Cardiac septum (tissue), 1 donor: ENCODE measurements around the gene SHQ1. TPM values are rescaled to one million over a fixed set of nuclear protein-coding genes. Genes with fewer than 3 reads are reported as not detected.

ENCODE experiments used
- DNase-seq: peaks from one replicate; pipeline ENCODE4 v3.0.0-alpha.2; 2020; ENCODE audit warnings: low spot score
- intact Hi-C: fragments of 100-400 bp; cut with DNase I; formaldehyde crosslinking; loops from one replicate; pipeline ENCODE4 v1.14.0; 2022
- total RNA-seq: library from RNA; stranded (reverse); fragmentation: NEBNext Ultra II Directional; extraction: Animal tissue kit (Norgen Biotek cat#: 25700); gene quantifications from one replicate; pipeline ENCODE4 v1.2.1, GENCODE V29; 2021
- donor health status: DM: no; HTN: no; CAD: no.

Gene SHQ1
- total RNA-seq, 1 donor from 2014 or later: 11.1 TPM

DNA sequence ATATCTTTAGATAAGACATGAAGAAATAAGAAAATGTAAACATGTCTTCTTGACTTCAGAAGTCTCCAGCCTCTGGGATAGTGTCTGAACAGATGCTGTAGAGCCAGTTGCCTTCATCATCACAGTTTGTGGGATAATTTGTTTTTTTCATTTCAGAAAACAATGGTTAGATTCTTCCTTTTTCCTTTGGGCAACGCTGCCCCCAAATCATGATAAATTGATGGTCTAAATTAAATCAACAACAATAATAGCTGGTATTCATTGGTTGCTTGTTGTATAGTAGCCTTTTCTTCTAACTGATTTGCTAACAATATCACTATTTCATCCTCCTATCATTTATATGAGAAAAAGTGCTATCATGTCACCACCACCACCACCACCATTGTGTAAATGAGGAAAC is 12.6 kb upstream of the SHQ1 start:
- intact Hi-C loops: no loop called here
- DNase-seq: no peak

DNA sequence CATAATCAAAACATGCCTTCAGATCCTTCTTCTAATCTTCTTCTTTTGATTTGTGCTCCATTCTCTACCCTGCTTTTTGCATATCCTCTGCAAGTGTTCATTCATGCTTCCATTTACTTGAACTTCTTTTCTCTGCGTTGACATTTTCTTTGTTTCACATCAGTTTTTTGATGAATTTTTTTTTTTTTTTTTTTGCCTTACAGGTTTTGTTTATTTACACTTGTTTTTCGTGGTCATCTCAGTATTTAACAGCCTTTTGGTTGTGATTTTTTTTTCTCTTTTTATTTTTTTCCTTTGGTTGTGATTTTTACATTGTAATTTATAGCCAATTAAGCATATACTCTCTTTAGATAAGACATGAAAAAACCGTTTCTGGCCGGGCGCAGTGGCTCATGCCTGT is 11.8 kb upstream of the SHQ1 start:
- DNase-seq: no peak
- intact Hi-C loops: no loop called here

DNA sequence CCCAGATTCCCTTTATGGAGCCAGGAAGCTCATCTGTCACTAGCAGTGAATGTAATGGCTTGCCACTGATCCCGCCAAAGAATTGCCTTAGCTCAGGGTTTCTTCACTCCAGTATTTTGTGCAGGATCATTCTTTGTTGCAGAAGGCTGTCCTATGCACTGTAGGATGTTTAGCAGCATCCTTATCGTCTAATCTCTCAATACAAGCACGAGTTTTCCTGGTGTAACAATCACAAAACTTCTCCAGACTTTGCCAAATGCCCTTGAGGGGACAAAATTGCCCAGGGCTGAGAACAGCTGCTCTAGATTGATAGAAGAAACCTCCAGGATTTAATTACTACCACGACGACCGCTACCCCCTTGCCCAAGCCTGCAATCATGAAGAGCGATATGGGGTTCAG is 6.8 kb upstream of the SHQ1 start:
- no peak for DNase-seq
- intact Hi-C loops: no loop called here

DNA sequence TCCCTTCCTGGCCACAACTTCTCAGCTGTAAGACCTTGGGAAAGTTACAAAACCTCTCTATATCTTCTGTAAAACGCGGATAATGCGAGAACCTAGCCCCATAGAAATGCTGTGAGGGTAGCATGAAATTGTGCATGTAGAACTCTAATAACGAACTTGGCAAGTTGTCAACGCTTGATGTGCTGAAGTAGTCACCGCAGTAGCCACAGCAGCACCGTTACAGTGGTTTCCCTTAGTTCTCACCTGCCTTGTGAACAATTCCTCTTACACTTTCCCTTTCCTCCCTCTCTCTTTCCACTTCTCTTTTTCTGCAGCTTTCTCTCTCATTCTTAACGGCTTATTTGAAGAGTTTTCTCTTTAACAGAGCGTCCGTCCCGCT is 447 bp upstream of the SHQ1 start:
- DNase-seq: no peak
- intact Hi-C loops: loop anchor here (5.0 to 10.0 kb wide), 3 partner anchors 39 to 206 kb away; partner anchors contain the start of genes GXYLT2 and PPP4R2

DNA sequence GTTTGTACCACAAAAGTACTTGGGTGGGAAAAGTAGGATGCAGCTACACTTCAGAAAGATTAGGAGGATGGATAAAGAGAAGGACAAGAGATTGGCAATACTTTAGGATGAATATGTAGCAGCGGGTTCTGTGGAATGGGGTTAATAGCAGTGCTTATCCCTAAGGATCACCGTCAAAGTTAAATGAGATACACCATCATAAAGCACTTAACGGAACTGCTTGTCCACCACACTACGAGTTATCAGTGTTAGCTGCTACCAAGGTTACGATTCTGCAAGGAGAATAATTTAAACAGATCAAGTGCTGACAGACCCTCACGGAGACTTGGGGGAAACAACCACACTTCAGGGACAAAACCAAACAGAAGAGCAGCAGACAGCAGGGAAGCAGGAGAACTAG is 963 bp downstream of the SHQ1 start:
- intact Hi-C loops: loop anchor here (5.0 to 10.0 kb wide), 3 partner anchors 40 to 208 kb away; partner anchors contain the start of genes GXYLT2 and PPP4R2
- no peak for DNase-seq

DNA sequence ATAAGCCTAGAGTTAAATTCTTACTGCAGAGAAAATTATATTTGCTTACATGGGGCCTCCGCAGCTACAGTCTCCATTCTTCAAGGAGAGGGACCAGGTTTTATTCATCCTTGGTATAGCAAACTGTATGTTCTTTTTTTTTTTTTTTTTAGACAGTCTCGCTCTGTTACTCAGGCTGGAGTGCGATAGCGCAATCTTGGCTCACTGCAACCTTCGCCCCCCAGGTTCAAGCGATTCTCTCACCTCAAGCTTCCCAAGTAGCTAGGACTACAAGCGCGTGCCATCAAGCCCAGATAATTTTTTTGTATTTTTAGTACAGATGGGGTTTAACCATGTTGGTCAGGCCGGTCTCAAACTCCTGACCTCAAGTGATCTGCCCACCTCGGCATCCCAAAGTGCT is 2.1 kb downstream of the SHQ1 start:
- intact Hi-C loops: loop anchor here (5.0 to 10.0 kb wide), 3 partner anchors 41 to 209 kb away; partner anchors contain the start of genes GXYLT2 and PPP4R2
- no peak for DNase-seq

DNA sequence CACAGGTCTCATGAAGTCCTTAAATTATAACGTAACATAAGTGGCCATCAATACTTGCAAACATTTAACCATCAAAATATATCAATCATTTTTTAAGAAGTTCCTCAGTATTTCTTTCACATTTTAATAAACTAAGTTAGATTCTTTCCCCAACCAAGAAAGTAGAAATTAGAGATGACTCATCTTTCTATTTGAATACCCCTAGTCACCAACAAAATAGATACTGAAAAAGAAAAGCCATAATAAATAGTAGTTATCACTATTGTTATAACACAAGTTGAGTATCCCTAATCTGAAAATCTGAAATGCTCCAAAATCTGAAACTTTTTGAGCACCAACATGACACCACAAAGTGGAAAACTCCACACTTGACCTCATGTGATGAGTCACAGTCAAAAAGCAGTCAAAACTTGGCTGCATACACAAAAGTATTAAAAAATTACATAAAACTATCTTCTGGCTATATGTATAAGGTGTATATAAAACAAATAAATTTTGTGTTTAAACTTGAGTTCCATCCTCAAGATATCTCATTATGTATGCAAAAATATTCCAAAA is 3.7 kb downstream of the SHQ1 start:
- intact Hi-C loops: loop anchor here (10.0 kb wide), 1 partner anchor 210 kb away; no protein-coding TSS in a partner anchor

DNA sequence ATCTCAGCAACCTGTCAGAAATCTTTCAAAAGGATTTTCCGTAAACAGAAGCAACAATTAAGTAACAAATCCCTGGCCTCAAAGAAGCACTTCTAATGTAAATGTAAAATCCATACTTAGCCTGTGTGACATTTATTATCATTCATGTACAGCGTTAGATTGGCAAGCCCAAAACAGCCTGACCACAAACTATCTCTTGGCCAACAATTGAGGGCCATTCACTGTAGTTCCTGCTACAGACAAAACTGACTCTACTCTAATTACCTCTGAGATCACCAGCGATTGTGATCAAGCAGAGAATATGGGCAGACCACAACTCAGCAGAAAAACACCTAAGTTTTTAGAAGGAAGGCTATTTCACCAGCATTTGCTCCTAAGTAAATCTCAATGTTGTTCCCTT is 9.2 kb downstream of the SHQ1 start:
- DNase-seq: no peak
- intact Hi-C loops: no loop called here

More for the DNA sequence above, 3.7 kb downstream of the SHQ1 start:
- DNase-seq: no peak

DNA sequence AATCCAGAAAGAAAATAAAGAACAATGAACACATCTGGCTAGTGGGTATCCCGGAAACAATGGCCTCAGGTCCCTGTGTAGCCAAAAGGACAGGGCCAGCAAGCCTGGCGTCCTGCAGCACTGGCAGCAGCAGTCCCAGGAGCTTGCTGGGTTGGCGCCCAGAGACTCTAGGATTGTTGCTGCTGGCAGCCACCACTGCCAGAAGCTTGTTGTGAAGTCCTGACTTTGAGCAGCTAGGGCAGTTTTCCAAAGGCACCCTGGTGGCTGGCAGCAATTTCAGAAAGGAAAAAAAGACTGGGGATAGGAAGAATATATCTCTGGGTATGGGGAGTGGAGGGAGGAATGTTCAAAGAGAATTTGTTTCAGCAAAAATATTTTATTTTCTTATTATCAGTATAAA is 11.3 kb downstream of the SHQ1 start:
- intact Hi-C loops: no loop called here
- DNase-seq: peak; percentile 85

DNA sequence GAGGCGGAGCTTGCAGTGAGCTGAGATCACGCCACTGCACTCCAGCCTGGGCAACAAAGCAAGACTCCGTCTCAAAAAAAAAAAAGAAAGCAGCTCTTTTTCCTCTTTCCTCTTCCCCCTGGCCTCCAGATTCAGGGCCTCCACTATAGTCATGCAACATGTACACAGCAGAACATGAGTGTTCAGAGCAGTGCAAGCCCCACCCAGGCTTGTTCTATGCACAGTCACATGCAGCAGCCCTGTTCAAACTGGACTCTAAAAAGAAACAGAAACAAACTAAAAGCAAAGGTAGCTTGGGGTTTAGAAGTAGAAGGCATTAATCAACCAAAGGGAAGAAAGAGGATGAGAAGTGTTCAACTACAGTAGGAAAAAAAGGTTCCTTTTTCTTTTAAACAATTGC is 11.8 kb downstream of the SHQ1 start:
- intact Hi-C loops: no loop called here
- no peak for DNase-seq

DNA sequence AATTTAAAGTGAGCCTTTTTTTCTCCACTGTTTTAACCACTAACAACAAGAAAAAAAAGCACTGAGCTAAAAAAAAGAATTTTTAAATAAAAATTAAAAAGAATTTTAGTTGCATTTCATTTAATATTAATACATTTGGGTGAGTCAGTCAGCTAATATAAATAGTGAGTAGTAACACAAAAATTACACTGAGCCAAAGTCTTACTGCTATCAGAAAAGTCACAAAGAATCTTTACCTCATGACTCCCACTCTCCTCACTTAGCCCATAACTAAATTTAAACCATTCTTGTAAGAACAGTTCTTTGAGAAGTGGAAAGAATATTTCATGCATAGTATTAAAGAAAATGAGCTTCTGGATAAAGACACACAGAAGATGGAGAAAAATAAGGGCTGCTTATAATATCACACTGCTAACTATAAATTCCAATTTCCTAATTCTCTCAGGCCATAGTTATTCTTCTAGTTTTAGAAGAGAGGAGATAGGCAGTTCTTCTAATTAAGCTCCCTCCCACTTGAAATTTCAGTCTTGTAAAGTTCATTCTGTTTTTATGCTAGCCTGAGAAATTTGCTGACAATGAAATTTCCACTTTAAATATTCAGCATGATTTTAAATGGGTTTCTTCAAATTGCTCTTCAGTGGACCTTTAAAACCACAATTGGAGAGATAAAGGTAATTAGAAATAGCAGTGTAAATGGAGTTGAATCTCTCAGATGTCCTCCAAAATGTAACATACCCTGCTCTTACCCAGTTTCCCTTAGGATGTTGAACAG is 17.6 kb downstream of the SHQ1 start:
- no peak for DNase-seq

DNA sequence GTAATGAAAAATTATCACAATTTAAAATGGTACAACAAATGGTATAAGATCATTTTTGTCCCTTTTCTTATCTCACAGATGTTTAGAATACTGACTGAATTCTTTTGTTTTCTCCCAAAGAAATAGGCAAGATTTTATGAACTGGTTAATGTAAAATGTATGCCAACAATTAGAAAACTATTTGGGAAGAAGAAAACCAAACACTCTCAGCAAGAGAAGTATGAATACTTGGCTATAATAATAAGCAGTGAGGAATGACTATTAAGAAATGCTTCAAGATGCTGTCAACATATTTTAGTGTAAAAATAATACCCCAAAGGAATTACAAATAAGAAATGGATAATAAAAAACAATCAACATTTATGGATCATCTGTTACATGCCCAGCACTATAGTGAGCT is 18.5 kb downstream of the SHQ1 start:
- intact Hi-C loops: loop anchor here (5.0 to 10.0 kb wide), 2 partner anchors 685 to 1117 kb away; no protein-coding TSS in a partner anchor
- no peak for DNase-seq

More for the DNA sequence above, 17.6 kb downstream of the SHQ1 start:
- intact Hi-C loops: no loop called here

DNA sequence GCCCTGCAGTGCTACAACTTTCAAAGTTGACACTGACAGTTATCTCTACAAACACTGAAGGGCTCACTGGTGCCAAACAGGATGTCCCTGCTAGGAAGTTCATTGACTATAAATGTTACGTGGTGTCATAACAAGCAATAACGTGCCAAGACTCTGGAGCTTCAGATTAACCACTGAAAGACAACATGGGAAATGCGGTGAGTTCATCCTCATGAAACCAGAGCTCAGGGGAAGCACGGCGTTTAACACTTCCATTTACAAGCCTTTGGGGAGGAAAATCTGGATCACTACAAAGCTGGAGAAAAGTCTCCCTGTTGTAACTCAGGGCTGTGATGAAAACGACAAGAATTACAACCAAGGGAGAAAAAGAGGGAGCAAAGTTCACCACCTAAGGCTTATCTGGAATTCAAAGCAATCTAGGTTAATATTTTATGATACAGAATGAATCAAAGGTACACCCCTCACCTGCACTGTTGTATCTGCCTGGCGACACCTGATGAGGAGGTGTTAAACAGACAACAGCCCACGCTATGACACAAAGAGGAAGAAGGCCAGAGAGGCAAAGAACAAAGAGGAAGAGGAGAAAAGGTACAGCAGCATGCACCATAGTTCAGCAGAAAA is 27.0 kb downstream of the SHQ1 start:
- DNase-seq: no peak
- intact Hi-C loops: loop anchor here (5.0 to 10.0 kb wide), 6 partner anchors 159 to 1094 kb away; partner anchors contain the start of genes EIF4E3 and RYBP

DNA sequence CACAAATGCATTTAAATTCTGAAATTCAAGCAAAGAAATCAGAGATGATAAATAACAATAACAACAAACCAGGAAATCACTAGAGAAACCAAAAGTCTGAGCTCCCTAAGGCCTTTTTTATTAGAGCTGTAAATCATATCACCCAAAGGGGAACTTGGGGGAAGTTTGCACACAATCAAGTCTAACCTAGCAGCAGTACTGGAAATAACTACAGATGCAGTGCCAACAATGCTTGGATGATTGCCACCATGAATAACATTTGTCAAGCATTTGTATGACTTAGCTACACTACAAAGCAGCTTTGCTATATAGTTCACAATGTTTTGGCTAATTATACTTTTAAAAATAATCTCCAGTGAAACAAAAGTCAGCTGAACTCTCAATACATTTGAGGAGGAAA is 27.8 kb downstream of the SHQ1 start:
- intact Hi-C loops: loop anchor here (5.0 to 10.0 kb wide), 6 partner anchors 158 to 1093 kb away; partner anchors contain the start of genes EIF4E3 and RYBP

DNA sequence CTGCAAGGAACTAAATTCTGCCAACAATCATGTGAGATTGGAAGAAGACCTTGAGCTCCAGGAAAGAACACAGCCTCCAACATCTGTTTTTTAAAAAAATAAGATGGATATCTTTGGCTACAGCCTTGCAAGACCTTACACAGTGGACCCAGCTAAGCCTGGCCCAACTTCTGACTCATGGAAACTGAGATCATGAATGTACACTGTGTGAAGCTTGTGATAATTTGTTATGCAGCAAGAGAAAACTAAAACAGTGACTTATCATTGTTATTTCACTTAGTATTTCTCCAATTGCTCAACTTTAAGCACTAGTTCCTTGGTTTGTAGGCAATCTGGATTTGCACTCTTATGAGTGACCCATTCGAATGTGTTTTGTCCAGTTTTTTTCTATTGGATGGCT is 29.3 kb downstream of the SHQ1 start:
- no peak for DNase-seq
- intact Hi-C loops: loop anchor here (10.0 kb wide), 1 partner anchor 544 kb away; no protein-coding TSS in a partner anchor

More for the DNA sequence above, 27.8 kb downstream of the SHQ1 start:
- DNase-seq: no peak

DNA sequence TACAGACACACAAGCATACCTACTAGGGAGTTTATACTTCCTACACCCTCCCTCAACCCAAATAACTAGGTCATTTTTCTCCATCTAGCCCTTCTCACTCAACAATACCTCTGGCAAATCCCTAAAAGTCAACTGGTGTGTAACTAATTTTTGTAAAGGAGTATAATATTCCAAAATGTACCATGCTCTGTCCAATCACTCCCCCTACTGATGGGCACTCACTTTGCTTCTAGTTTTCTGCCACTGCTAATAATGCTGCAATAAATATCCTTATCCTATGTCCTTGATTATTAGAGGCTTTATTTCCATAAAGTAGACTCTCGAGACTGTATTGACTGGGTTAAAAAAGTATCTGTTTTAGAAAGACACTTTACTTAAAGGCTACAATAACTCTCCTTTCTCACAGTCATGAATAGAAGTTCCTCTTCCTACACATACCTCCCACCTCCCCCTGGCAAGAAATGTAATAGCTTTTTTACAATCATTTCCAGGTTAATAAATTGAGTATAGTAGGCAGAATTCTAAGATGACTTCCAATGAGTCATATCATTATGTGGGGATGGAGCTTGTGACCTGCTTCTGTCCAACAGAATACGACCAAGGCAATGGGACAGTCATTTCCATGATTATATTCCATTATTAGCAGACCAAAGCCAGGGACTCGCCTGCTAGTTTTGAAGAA is 30.0 kb downstream of the SHQ1 start:
- intact Hi-C loops: loop anchor here (10.0 kb wide), 1 partner anchor 543 kb away; no protein-coding TSS in a partner anchor
- no peak for DNase-seq

DNA sequence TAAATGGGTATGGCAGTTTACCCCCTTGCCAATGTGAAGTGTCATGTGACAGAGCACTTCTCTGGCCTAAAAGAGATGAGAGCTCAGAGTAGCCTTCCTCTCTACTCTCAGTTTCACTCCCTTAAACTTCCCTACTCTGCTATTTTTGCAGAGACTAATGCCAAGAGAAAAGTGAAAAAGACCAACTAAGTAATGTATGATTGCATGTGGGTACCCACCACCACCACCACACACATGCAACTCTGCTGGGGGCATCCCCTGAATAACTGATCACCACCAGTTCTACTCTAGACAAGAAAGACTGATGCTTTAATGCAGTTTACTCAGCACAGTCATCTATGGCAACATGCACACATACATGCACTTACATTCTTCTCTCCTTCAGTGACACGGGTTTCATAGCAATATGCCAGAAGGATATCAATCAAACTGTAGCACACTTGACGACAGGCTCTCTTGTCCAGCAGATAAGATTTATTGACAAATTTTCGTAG is 31.3 kb downstream of the SHQ1 start:
- DNase-seq: no peak
- intact Hi-C loops: loop anchor here (10.0 kb wide), 1 partner anchor 542 kb away; no protein-coding TSS in a partner anchor

DNA sequence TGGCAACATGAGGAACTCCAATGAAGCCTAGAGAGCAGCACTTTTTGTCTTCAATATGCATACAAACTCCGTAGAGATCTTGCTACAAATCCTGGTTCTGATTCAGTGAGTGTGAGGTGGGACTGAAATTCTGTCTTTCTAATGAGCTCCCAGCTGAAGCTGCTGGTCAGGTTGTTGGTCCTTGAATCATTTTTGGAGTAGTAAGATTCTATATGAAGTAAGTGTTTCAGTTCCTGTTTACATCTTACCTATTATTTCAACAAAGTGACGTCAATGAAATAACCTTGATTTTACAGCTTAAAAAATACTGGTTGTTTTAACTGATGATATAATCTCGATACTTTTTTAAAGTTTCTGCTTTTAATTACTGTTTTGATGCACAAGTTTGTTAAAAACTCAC is 33.9 kb downstream of the SHQ1 start:
- no peak for DNase-seq
- intact Hi-C loops: loop anchor here (10.0 kb wide), 1 partner anchor 540 kb away; no protein-coding TSS in a partner anchor

DNA sequence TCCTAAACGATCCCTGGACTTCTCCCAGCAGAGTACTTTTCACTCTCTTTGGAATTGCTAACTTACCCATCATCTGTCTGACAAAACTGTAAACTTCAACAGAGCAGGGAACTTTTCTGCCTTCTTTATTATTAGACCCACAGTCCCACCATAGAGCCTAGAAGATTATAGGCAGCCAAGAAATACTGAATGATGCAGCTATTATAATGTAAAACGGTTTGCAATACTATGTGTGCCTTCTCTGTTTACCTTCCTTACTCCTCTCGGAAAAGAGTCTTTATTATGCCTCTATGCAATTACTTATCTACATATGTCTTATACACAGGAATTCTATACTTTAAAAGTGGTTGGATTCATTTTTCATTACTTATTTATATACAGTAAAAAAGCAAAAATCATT is 36.0 kb downstream of the SHQ1 start:
- no peak for DNase-seq
- intact Hi-C loops: loop anchor here (10.0 kb wide), 1 partner anchor 537 kb away; no protein-coding TSS in a partner anchor
